ENCODE measurements around the gene MRGPRF.

Gene MRGPRF

DNA sequence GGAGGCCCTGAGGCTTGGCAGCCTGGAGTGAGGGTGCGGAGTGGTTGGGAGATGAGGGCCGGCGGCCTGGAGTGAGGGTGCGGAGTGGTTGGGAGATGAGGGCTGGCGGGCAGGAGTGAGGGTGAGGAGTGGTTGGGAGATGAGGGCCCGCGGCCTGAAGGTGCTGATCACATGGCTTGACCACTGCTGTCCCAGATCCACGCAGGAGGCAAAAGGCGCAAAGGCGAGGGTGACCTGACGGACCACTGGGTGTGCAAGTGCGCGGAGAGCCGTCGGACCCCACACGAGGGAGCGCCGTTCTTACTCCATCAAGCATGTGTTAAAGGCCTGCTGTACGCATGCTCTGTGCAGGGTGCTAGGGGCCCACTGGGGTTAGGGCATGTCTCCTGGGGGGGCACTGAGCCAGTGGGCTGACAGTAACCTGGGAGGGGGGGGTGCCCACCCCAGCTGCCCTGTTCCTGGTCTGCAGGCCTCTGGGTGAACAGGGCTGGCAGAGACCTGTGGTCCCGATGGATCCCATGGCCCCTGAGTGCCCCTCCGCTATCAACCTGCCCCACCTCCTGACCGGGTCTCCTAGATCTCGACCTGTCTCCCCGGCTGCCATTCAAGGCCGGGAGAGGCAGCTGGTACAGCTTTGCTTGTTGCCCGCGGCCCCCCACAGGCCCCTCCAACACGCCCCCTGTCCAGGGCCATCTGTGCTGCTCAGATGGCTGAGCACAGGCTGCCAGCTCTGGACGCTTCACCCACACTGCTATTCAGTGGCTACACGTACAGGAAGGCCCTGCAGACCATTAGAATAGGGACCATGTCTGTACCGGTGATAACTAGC is 53.4 kb downstream of the MRGPRF start:
- H3K27me3 ChIP-seq (ENCODE audit: insufficient read depth, low read length, poor library complexity, severe bottlenecking): no peaks in the 10 kb centered on the region
- no peaks in the 10 kb centered on the region for H3K4me1 ChIP-seq (ENCODE audit: insufficient read depth, low read length, poor library complexity, severe bottlenecking)
- no peaks in the 10 kb centered on the region for H3F3A ChIP-seq (ENCODE audit: low read depth)

DNA sequence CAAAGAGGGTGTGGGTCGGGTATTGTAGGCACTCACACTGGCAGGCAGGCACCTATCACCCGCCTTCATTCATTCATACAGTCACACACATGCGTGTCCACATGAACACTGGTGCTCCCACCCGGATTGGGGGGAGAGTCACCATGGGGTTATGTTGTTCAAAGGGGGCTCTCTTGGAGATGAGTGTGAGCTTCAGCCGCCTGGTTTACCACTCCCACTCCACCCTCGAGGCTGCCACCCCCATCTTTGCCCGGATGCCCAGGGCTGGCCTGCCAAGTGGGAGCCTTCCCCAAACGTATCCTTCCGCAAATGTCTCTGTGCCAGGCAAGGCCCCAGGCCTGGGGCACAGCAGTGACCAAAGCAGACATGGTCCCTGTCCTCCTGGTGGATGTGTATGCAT is 54.8 kb downstream of the MRGPRF start:
- no peaks in the 10 kb centered on the region for H4K20me1 ChIP-seq (ENCODE audit: insufficient read depth, low read length, poor library complexity, severe bottlenecking)
- no peak overlapping the region for H2AFZ ChIP-seq (ENCODE audit: low read length)
- no peak overlapping the region for H3K9ac ChIP-seq (ENCODE audit: low read depth, low read length, poor library complexity, severe bottlenecking)
- no peaks in the 10 kb centered on the region for H3K79me2 ChIP-seq (ENCODE audit: insufficient read depth, low read length)
- H3K9me2 ChIP-seq (replicated peaks; ENCODE audit: low read depth, low read length): no peaks in the 10 kb centered on the region
- H3K4me2 ChIP-seq (ENCODE audit: low read depth, low read length, poor library complexity, severe bottlenecking): no peak overlapping the region
- H3K9me3 ChIP-seq (ENCODE audit: insufficient read depth, low read depth, low read length): no peaks in the 10 kb centered on the region
- no peak overlapping the region for H3K4me3 ChIP-seq (ENCODE audit: low read length, poor library complexity, severe bottlenecking)
- TF ChIP-seq EZH2phosphoT487 (IDR thresholded peaks at IDR 0.05; ENCODE audit: borderline replicate concordance): no peak
- TF ChIP-seq, protein P1, sequence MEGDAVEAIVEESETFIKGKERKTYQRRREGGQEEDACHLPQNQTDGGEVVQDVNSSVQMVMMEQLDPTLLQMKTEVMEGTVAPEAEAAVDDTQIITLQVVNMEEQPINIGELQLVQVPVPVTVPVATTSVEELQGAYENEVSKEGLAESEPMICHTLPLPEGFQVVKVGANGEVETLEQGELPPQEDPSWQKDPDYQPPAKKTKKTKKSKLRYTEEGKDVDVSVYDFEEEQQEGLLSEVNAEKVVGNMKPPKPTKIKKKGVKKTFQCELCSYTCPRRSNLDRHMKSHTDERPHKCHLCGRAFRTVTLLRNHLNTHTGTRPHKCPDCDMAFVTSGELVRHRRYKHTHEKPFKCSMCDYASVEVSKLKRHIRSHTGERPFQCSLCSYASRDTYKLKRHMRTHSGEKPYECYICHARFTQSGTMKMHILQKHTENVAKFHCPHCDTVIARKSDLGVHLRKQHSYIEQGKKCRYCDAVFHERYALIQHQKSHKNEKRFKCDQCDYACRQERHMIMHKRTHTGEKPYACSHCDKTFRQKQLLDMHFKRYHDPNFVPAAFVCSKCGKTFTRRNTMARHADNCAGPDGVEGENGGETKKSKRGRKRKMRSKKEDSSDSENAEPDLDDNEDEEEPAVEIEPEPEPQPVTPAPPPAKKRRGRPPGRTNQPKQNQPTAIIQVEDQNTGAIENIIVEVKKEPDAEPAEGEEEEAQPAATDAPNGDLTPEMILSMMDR (conservative IDR thresholded peaks at IDR 0.05; ENCODE audit: low read length): no peak
- H3F3A ChIP-seq (ENCODE audit: low read depth): no peaks in the 10 kb centered on the region
- H3K4me1 ChIP-seq (ENCODE audit: insufficient read depth, low read length, poor library complexity, severe bottlenecking): no peaks in the 10 kb centered on the region
- no peaks in the 10 kb centered on the region for H3K36me3 ChIP-seq (ENCODE audit: insufficient read depth, low read length)
- no peaks in the 10 kb centered on the region for H3K27me3 ChIP-seq (ENCODE audit: insufficient read depth, low read length, poor library complexity, severe bottlenecking)

More for the DNA sequence above, 53.4 kb downstream of the MRGPRF start:
- Histone ChIP-seq H3K9me3 (ENCODE audit: insufficient read depth, low read depth, low read length) (no peaks in the 10 kb centered on the region), H3K9me2 (replicated peaks; ENCODE audit: low read depth, low read length) (no peaks in the 10 kb centered on the region), H3K4me2 (ENCODE audit: low read depth, low read length, poor library complexity, severe bottlenecking) (no peak overlapping the region), H3K79me2 (ENCODE audit: insufficient read depth, low read length) (no peaks in the 10 kb centered on the region), H3K36me3 (ENCODE audit: insufficient read depth, low read length) (no peaks in the 10 kb centered on the region), H2AFZ (ENCODE audit: low read length) (no peak overlapping the region), H4K20me1 (ENCODE audit: insufficient read depth, low read length, poor library complexity, severe bottlenecking) (no peaks in the 10 kb centered on the region), H3K9ac (ENCODE audit: low read depth, low read length, poor library complexity, severe bottlenecking) (no peak overlapping the region), H3K4me3 (ENCODE audit: low read length, poor library complexity, severe bottlenecking) (no peak overlapping the region)
- TF ChIP-seq EZH2phosphoT487 (IDR thresholded peaks at IDR 0.05; ENCODE audit: borderline replicate concordance): no peak
- TF ChIP-seq, protein P1 (conservative IDR thresholded peaks at IDR 0.05; ENCODE audit: low read length): no peak

DNA sequence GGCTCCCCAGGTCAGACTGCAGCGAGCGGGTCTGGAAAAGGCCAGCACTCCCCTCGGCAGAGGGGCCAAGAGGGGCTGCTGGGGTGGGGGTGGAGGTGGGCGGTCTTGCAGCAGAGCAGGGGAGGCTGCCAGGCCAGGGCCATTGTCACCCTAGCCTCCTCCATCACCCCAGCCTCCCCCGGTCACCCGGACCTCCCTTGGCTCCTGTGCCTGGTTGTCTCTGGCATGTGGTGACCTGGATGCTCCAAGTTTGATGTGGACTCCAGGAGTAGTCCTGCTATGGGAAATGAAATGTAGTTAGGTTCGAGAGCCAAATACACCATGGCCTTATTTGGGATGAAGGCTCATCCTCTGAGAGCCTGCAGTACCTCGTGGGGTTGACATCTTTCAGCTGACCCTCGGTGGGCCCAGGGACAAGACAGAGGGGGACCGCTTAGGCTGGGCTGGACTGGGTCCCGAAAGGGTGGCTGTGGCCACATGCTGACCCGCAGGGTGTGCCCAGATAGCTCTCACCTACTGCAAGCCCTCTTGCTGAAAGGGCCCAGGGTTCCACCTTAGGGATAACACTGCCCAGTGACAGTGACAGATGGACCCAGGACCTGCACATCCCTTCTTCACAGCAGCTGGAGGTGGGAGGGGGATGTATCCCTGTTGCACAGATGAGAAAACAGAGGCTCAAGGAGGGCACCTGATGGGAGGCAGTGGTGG is 56.3 kb downstream of the MRGPRF start:
- TF ChIP-seq, protein P1 (conservative IDR thresholded peaks at IDR 0.05; ENCODE audit: low read length): no peak
- no peak for TF ChIP-seq EZH2phosphoT487 (IDR thresholded peaks at IDR 0.05; ENCODE audit: borderline replicate concordance)
- no peak overlapping the region for H3K9ac ChIP-seq (ENCODE audit: low read depth, low read length, poor library complexity, severe bottlenecking)
- H3K36me3 ChIP-seq (ENCODE audit: insufficient read depth, low read length): no peaks in the 10 kb centered on the region
- H3K4me2 ChIP-seq (ENCODE audit: low read depth, low read length, poor library complexity, severe bottlenecking): no peak overlapping the region
- no peaks in the 10 kb centered on the region for H3K4me1 ChIP-seq (ENCODE audit: insufficient read depth, low read length, poor library complexity, severe bottlenecking)
- H4K20me1 ChIP-seq (ENCODE audit: insufficient read depth, low read length, poor library complexity, severe bottlenecking): no peaks in the 10 kb centered on the region
- H3K9me3 ChIP-seq (ENCODE audit: insufficient read depth, low read depth, low read length): no peaks in the 10 kb centered on the region
- no peaks in the 10 kb centered on the region for H3K79me2 ChIP-seq (ENCODE audit: insufficient read depth, low read length)
- H3K9me2 ChIP-seq (replicated peaks; ENCODE audit: low read depth, low read length): no peaks in the 10 kb centered on the region
- no peaks in the 10 kb centered on the region for H3F3A ChIP-seq (ENCODE audit: low read depth)
- no peak overlapping the region for H3K4me3 ChIP-seq (ENCODE audit: low read length, poor library complexity, severe bottlenecking)
- H3K27me3 ChIP-seq (ENCODE audit: insufficient read depth, low read length, poor library complexity, severe bottlenecking): no peaks in the 10 kb centered on the region
- no peak overlapping the region for H2AFZ ChIP-seq (ENCODE audit: low read length)

All from Loucy (cell line).